RCC 7860 (cell line): Measurements from ENCODE around the gene SH3RF3.

Experiments used
- DNase-seq: peaks from one replicate; pipeline ENCODE4 v3.0.0-alpha.2; 2015; ENCODE audit warnings: low spot score
- FAIRE-seq: peaks from 2 replicates; lab custom pipeline; 2012; peaks lifted over from hg19 to GRCh38; lab: Jason Lieb, UNC

The SH3RF3 gene

DNA sequence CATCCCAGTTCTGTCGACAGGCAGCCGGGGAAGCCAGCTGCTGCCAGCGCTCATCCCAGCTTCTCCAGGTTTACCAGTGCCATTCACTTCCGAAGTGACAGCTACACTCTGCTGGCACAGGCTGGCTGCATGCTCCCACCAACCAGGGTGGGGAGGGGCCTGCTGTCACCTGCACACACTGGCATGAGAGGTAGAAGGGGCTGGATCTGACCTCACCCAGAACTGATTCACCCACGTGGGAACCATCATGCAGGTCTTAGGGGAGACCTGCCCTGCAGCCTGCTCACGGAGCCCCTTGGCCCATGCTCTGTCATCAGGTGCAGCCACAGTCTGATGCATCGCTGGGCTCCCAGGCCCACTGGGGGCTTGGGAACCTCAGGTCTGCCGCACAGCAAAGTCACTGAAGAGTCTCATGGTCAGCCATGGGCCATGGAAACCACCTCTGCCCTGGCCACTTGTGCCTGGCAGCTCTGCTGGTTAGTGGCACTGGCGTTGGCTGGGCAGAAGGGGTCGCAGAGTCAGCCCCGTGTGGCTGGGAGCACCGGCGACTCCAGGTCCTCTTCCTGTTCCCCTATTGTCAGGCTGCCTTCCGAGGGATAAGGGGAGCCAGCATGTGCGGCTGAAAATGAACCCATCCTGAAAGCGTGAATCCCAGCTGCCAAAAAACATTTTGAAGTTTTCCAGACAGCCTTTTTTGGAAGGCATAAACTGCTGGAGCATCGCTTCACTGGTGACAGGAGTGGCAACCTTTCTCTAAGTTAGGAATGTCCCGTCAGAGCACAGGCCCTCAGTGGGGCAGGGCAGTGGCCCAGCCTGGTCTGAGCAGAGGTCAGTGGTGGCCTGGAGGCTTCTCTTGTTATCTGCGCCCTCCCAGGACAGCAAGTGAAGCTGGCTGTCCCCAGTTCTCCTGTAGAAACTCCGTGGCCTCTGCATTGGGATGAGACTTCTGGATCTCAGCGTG is 327.0 kb downstream of the SH3RF3 start:
- DNase-seq (no peak), FAIRE-seq (no peak)

DNA sequence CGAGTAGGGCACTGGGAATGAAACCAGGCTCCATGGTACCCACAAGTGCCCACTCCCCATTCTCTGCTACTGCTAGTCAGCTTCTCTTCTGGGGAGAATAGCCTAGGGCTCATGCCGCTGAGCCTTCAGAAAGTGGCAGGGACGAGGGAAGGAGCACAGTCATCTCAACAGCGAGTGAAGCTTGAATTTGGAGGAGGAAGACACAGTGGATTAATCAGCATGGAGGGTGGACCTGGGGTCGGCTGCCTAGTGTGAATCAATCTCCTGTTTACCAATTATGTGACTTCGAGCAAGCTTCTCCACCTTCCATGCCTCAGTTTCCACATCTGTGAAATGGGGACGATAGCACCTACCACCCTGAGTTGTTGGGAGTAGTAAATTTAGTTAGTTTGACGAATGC is 327.8 kb downstream of the SH3RF3 start:
- DNase-seq (no peak), FAIRE-seq (no peak)

DNA sequence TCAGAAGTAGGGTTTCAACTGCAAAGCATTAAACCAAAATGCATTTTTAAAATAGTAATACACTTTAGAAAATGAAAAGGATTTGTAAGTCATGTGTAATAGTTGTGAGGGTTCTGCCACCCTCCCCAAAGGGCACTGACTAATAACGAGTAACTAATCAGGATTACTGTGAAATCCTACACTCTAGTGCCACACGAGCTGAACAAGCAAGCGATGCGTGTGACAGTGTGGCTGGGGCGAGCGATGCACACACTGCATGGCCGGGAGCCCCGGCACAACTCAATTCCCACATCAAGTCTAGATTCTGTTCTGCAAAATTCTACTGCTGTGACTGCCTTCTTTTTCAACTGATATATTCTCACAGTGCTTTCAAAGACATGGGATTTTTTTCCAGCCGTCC is 328.4 kb downstream of the SH3RF3 start:
- no peak for FAIRE-seq
- DNase-seq = no peak

DNA sequence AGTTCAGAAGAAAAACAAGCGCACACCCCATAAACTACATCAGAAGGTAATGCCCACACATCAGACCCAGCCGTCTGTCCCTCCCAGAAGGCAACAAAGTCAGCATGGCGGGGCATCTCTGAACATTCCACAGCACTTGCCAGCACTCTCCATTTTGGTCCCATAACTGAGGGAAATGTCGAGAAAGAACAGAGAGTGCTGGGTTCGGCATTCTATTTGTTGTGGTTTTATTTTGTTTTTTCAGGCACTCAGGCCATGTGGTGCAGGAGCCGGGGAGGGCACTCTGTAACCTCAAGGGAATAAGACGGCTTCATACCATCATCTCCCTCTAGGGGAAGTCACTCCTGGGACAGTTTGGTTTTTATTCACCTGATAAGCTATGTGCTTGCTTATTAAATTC is 328.8 kb downstream of the SH3RF3 start:
- no peak for FAIRE-seq
- no peak for DNase-seq

DNA sequence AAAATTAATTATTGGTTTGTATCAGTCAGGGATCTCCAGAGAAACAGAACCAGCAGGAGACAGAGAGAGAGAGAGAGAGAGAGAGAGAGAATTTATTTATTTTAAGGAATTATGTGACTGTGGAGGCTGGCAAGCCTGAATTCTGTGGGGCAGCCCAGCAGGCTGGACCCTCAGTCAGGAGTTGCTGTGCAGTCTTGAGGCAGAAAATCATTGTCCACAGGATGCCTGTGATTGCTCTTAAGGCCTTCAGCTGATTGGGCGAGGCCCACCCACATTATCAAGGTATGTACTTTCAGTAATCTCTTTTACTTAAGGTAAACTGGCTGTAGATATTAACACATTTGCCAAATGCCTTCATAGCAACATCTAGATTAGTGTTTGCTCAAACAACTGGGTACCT is 329.5 kb downstream of the SH3RF3 start:
- FAIRE-seq = no peak

DNA sequence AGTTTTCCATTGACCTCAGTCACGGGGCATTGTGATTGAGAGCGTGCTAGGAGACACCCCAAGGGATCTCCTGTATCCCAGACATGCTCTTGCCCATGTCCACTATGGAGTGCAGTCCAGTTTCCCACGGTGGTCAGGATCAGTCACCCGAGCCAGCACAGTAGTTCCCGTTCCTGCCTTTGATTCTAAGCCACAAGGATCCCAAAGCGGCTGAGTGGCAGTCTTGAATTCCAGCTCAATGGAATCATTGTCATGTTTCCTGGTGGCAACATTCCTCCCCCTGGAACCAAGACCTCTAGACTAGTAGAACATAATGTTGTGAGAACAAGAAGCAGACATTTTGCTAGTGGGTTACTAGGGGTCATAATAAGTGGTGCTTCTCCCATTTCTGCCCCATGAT is 330.5 kb downstream of the SH3RF3 start:
- FAIRE-seq = no peak
- DNase-seq = peak; percentile 85

More for the DNA sequence above, 329.5 kb downstream of the SH3RF3 start:
- no peak for DNase-seq

DNA sequence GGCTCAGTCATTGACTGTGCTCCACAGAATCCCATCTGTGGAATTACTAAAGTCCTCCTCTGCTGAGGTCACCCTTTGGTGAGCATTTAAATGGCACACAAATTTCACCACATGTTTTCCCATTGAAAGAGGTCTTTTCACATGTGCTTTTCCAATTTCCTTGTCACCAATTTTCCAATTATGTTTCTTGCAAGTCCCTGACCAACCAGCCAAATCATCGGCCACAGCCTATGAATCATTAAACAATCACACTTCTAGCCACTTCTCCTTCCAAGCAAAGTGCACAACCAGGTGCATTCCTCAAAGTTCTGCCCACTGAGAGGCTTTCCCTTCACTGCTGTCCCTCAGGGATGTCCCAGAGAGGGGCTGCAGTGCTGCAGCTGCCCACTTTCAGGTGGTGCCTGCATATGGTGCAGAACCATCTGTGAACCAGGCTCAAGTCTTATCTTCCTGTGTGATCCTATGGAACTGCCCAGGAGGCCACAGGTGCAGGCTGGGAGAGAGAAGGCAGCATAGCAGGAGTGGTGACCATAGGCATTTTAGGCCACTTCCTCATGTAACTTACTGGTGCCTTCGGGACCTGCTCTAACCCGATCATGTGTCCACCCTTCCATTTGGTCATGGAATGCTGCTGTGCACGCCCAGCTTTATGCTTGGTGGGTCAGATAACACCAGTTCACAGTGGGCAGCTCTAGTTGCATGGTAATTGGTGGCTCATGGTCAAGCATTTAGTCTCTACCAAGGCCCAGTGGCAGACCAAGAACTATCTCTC is 331.7 kb downstream of the SH3RF3 start:
- DNase-seq (peak; percentile 61), FAIRE-seq (no peak)

DNA sequence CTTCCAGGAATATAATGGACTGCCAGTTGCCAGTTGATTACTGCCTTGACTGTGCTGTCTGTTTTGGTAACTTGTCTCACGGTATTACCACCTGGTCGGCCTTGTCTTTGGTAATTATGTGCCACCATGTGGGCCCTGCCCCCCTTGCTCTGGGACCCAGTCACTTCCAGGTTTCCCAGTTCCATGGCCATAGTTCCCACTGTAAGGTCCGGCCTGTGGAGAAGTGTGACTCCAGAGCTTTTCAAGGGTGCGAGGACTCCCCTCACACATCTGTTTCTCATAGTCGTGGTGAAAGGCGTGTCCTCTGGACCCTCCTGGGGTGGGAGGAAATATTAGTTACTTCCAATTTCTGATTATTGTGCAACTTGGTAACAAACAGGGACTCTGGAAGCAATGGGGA is 334.2 kb downstream of the SH3RF3 start:
- DNase-seq = no peak
- no peak for FAIRE-seq

DNA sequence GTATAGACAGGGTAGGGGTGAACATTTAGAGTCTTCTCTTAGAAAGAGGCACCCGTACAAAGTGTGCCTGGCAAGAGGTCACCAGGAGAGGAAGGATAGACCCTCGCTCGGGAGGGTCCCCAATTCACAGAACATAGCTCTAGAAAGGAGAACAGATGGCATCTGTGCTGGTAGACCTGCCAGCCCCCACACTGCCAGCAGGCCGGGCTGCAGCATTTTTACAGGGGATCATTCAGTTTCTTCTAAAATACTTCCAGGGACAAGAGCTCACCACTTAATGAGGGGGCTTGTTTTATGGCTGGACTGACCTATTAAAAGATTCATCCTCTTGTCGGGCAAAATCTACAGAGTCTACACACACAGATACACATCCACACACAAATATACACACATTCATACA is 334.9 kb downstream of the SH3RF3 start:
- FAIRE-seq = no peak
- DNase-seq = no peak

DNA sequence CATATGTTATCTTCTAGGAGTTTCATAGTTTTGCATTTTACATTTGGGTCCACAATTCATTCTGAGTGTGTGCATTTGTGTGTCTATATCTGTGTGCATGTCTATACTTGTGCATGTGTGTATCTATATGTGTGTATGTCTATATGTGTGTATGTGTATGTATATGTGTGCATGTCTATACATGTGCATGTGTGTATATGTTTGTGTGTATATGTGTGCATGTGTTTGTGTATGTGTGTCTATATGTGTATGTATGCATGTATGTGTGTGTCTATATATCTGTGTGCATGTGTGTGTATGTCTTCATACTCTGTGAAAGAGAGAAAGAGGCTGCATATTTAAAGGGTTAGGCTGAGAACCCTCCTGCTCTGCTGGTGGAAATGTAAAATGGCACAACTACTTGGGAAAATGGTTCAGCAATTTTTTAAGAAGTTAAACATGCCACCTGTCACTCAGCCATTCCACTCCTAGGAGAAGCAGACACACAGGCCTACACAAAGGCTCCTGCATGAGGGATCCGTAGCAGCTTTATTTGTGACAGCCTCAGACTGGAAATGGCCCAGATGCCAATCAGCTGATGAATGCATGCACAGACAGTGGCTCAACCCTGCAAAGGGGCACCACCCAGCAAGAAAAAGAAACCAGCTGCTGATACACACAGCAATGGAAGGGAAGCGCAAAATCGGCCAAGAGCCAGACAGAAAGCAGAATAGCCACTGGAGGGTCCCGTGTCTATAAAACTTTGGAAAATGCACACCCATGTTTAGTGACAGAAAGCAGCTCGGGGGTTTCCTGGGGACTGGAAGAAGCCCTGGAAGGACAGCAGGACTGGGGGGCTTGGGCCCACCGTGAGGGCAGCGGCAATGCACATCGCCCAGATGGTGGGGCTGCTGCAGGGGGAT is 337.9 kb downstream of the SH3RF3 start:
- FAIRE-seq (no peak), DNase-seq (peak; percentile 57)

DNA sequence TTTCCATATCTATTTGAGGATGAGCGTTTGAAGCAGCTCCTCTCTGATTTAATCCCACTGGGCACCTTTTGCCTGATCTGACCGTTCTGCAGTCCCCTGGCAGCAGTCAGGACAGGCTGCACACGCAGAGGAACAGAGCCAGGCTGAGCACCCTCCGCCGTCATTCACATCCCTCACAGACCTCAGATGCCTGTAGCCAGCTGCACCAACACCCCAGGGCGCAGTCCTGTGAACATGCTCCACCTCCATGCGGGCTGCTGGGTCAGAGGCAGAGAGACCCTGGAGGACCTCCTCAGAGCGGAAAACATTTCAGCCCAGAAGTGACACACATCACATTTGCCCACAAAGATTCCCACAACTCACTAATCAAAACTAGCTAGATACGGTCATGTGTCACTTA is 338.7 kb downstream of the SH3RF3 start:
- no peak for FAIRE-seq
- no peak for DNase-seq

DNA sequence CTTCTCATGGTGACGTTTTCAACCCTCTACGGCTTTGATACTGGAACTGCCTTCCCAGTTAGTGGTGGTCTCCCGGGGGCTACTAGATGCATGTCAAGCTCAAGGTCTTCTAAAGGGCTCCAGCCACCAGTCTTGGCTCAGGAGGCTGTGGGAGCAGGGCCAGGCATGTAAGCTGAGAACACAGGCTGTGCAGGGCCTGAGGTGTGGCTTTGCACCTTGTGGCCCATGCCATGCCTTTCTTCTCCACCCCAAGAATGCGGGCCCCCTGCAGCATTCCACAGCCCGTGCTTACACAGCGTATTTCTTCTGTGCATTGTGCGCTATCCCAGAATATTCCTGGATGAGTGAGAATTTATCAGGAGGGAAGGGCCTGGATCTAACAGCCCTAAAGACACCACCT is 339.9 kb downstream of the SH3RF3 start:
- FAIRE-seq (no peak), DNase-seq (no peak)

DNA sequence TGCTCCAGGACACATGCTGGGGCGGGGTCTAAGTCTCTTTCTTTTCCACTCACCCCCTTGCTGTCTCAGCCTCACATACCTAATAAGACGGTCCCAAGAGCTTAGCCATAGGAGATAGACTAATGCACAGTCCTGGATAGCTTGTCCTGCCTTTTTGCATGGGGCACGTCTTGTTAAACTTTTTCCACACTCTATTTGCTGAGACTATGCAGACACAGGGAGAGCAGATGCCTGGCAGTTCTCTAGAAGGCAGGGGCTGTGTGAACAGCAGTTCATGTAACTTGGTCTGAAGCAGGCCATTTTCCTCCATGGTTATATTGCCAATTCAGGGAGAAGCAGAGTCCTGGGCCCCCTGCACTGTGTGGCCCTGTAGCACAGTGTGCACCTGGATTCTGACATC is 342.7 kb downstream of the SH3RF3 start:
- no peak for FAIRE-seq
- DNase-seq = no peak

DNA sequence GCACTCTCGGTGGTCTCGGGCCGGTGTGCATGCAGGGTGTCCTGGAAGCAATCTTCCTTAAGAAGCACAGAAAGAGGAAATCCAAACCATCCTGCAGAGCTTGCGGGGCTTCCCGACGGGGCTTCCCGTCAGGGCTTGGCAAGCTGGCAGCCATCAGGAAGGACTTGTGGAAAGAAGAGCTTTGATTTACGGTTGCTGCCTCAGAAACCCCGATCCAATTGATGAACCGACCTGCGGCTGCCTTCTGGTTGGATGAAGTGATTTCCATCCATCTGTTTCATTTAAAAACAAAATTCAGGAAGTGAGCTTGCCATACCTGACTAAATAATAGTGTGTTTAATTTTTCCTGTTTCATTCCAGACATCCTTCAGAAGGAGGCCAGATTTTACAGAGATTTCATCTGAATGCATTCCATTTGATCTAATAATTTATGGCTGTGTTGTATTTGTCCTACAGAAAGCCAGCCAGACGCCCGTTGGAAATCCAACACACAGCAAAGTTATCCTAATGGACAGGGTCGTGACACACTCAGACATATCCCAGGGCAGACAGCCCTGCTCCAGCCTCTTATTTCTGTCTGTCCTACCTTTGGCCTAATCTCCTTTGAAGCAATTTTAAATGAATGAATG is 343.4 kb downstream of the SH3RF3 start:
- FAIRE-seq (no peak), DNase-seq (no peak)

DNA sequence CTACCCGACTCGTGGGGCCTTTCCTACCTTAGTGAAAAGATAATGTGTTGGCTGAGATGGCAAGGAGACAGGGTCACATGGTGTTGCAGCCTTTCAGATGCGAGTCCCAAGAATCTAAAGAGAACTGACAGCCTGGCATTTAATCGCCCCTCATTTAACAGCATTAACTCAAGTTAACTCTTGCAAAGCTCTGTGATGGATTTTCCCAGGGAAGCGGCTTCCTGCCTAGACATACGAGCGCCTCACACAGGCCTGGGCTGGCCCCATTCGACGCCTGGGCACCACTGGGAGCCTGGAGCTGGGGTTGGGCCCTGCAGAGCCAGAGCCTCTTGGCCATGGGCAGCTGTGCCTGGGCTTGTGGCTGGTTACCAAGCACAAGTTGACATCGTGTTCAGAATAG is 344.0 kb downstream of the SH3RF3 start:
- DNase-seq (no peak), FAIRE-seq (no peak)

DNA sequence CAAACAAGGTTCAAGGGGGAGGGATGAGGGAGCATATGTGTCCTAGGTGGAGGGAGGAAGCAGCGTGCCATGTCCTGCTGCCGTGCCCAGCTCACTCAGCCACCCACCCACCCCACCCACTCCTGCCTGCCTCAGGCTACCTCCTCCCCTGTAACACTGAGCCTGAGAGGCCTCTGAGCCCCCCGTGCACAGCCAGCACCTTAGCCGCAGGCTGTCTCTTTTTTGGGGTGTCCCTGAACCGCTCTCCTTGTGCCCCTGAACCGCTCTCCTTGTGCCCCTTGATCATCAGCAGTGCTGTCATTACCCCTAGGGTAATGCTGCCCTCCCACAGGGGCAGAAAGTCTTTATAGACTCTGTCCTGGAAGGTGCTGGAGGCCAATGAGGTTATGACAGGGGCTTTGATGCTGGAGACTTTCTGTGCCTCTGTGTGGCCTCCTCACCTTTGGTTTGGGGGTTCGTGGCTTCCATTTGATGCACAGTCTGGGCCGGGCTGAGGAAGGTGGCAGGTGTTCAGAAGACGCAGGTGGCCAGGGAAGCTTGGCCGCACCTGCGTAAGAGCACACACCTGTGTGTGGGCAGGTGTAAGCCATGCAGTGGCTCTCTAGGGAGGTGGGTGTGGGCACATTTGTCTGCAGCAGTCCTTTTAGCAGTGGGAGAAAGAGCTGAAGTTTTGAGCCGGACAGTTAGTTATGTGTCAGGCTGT is 344.8 kb downstream of the SH3RF3 start:
- FAIRE-seq = no peak
- no peak for DNase-seq

DNA sequence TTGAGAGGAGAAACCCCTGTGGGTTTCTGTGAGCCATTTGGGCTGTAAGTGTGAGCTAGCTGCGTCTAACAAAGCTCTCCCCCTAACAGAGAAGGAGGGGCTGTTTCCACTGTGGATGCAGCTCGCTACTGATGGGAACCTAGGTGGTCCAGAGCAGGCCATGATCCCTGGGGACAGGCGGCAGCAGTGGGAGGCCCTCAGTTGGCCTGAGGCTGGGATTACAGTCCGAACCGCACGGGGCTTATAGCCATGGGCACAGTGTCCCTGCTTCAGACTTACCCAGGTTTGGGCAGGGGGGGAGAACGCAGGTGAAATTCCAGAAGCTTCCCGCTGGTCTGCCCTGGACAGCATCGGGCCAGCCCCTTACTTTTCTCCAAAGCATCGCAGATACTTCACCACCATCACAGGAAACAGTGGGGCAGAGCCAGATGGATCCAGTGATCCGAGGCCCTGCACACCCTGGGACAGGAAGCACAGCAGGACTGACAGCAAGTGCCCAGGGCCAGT is 345.4 kb downstream of the SH3RF3 start:
- FAIRE-seq (no peak), DNase-seq (no peak)

DNA sequence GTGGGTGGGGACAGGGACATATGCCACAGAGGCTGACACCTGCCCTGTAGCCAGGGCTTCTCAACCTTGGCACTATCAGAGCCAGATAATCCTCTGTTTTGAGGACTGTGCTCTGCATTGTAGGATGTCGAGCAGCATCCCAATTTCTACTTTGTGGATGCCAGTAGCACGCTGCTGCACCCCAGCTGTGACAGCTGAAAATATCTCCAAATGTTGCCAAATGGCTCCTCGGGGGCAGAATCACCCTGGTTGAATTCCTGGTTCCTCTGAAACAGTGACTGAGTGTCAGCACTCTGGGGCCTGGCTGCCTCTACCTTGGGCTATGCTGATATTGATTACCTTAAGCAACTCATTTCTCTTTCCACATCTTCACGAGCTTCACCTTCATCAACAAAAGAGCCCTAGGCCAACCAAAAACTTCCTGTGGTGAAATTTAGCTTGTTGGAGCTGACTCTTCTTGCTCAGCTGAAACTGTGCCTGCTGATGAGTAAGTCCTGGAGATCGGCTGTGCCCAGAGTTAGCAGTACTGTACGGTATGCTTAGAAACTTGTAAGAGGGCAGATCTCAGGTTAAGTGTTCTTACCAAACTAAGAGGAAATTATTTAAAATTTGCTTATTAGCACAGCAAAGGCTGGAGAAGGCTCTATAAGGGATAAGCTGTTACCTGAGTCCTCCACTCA is 346.7 kb downstream of the SH3RF3 start:
- FAIRE-seq (no peak), DNase-seq (no peak)
